A673 (cell line): Measurements from ENCODE around the gene GPR101. TPM values are rescaled to one million over a fixed set of nuclear protein-coding genes. Genes with fewer than 3 reads are reported as not detected.

Experiments used
- BruUV-seq: library from RNA; stranded (reverse); fragments of 400-500 nt; replicated peaks from 2 replicates; lab custom pipeline; 2021; lab: Mats Ljungman, UMichigan
- CTCF ChIA-PET: fragments of 300-600 bp; sonication (Branson Sonifier 250); formaldehyde crosslinking; loops from one replicate; lab custom pipeline; 2022; ENCODE audit warnings: antibody characterized with exemption; lab: Charles Lee
- POLR2A ChIA-PET: fragments of 300-600 bp; sonication (Branson Sonifier 250); formaldehyde crosslinking; loops from one replicate; lab custom pipeline; 2022; ENCODE audit warnings: antibody characterized with exemption; ENCODE audit not compliant: low non-redundant PET; lab: Charles Lee
- DNase-seq: peaks from one replicate; pipeline ENCODE4 v3.0.0-alpha.2; 2015; ENCODE audit warnings: low spot score
- H3K27ac ChIP-seq: fragments of 200-600 bp; sonication (generic); 2 replicates; pipeline ENCODE4 v1.5.1; 2016; ENCODE audit warnings: mixed run types, low read depth, mild to moderate bottlenecking, mixed read lengths, antibody characterized with exemption, low read length; ENCODE audit not compliant: poor library complexity, severe bottlenecking
- H3K27me3 ChIP-seq: fragments of 200-600 bp; sonication (generic); replicated peaks from 2 replicates; pipeline ENCODE4 v1.6.1; 2017; ENCODE audit warnings: mixed run types, low read depth, mild to moderate bottlenecking, mixed read lengths, antibody characterized with exemption, low read length; ENCODE audit not compliant: insufficient read depth, poor library complexity
- H3K36me3 ChIP-seq: fragments of 200-600 bp; sonication (generic); 2 replicates; pipeline ENCODE4 v1.6.1; 2016; ENCODE audit warnings: mixed run types, mild to moderate bottlenecking, mixed read lengths, antibody characterized with exemption, low read length; ENCODE audit not compliant: insufficient read depth, poor library complexity, severe bottlenecking
- H3K4me1 ChIP-seq: fragments of 200-600 bp; sonication (generic); 2 replicates; pipeline ENCODE4 v1.6.1; 2017; ENCODE audit warnings: mixed run types, mild to moderate bottlenecking, mixed read lengths, antibody characterized with exemption, low read length; ENCODE audit not compliant: insufficient read depth, poor library complexity, severe bottlenecking
- H3K4me3 ChIP-seq: fragments of 200-600 bp; sonication (generic); 2 replicates; pipeline ENCODE4 v1.5.1; 2016; ENCODE audit warnings: low read depth, mixed run types, mild to moderate bottlenecking, mixed read lengths, low read length; ENCODE audit not compliant: poor library complexity, severe bottlenecking
- H3K9me3 ChIP-seq: fragments of 200-600 bp; sonication (generic); 2 replicates; pipeline ENCODE4 v1.6.1; 2016; ENCODE audit warnings: mixed run types, low read depth, mild to moderate bottlenecking, mixed read lengths, antibody characterized with exemption, low read length; ENCODE audit not compliant: poor library complexity, severe bottlenecking
- EZH2 ChIP-seq: fragments of 200-600 bp; sonication (generic); IDR thresholded peaks from 2 replicates; pipeline ENCODE4 v1.6.1; 2017; ENCODE audit warnings: borderline replicate concordance, low read depth, mild to moderate bottlenecking, mixed read lengths, antibody characterized with exemption, low read length; ENCODE audit not compliant: poor library complexity, severe bottlenecking
- intact Hi-C: fragments of 100-400 bp; cut with micrococcal nuclease; formaldehyde crosslinking; loops from one replicate; pipeline ENCODE4 v1.10.0; 2022; ENCODE audit not compliant: unreplicated experiment
- total RNA-seq: library from RNA; stranded (reverse); gene quantifications from 2 replicates; pipeline ENCODE4 v1.2.3, GENCODE V29; 2021
- TF ChIP-seq, protein P1 (sequence below): fragments of 300-800, 200-600 bp; sonication (generic); conservative IDR thresholded peaks from 2 replicates; pipeline ENCODE4 v1.5.1; 2017; ENCODE audit warnings: low read depth, mild to moderate bottlenecking, antibody characterized with exemption, low read length, moderate library complexity, mixed read lengths

GPR101 gene
- total RNA-seq, 1 experiment from 2014 or later = not detected

GRCh38 chrX:137058339-137059127, 24.7 kb upstream of the GPR101 start:
- DNase-seq = no peak
- ChIA-PET POLR2A (no interaction called here), CTCF (no interaction called here)
- Histone ChIP-seq H3K9me3 (no peaks in the 10 kb centered on the region), H3K4me3 (no peak overlapping the region), H3K36me3 (no peaks in the 10 kb centered on the region), H3K4me1 (no peaks in the 10 kb centered on the region), H3K27ac (no peak overlapping the region), H3K27me3 (no peaks in the 10 kb centered on the region)
- intact Hi-C loops = no loop called here
- no TSS peak for BruUV-seq
- no peak for TF ChIP-seq EZH2

DNA sequence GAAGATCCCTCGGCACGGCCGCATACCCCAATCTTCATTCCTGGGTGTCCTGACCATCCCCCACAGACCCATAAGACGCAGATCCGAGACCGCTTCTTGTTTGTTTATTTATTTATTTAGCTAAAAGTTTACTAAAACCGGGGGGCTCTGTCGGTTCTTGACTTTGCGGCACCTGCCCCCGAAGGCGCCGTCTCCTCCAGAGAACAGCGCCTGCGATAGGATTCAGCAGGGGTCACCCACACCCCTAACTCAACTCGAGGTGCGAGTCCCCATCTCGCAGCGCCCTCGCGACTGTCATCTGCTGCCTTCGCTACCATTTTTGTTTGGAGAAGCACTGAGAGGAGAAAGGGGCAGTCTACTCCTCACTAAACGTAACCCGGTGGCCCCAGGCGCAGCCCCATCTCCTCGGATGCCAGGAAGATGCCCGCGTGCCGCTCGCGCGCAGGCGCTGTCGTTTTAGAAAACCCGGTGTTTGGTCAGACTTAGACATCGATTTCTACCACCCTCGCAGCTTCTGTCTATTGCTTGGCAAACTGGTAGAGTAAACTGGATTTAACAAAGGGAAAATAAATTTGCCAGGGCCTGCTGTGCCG, 18.9 kb upstream of the GPR101 start:
- TF ChIP-seq, protein P1, sequence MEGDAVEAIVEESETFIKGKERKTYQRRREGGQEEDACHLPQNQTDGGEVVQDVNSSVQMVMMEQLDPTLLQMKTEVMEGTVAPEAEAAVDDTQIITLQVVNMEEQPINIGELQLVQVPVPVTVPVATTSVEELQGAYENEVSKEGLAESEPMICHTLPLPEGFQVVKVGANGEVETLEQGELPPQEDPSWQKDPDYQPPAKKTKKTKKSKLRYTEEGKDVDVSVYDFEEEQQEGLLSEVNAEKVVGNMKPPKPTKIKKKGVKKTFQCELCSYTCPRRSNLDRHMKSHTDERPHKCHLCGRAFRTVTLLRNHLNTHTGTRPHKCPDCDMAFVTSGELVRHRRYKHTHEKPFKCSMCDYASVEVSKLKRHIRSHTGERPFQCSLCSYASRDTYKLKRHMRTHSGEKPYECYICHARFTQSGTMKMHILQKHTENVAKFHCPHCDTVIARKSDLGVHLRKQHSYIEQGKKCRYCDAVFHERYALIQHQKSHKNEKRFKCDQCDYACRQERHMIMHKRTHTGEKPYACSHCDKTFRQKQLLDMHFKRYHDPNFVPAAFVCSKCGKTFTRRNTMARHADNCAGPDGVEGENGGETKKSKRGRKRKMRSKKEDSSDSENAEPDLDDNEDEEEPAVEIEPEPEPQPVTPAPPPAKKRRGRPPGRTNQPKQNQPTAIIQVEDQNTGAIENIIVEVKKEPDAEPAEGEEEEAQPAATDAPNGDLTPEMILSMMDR = no peak; the same call in none of the 2 replicates
- no peak for TF ChIP-seq EZH2
- DNase-seq = no peak
- no peaks in the 10 kb centered on the region for H3K27me3 ChIP-seq
- BruUV-seq = no TSS peak
- peaks cover 3% of the 10 kb centered on the region for H3K4me1 ChIP-seq
- no peaks in the 10 kb centered on the region for H3K36me3 ChIP-seq
- CTCF ChIA-PET = interaction anchor here (0.6 to 0.9 kb wide), 3 partner anchors 100 to 121 kb away, joined by 3 to 4 read pairs (median 3); no protein-coding TSS in a partner anchor
- H3K9me3 ChIP-seq = no peaks in the 10 kb centered on the region
- POLR2A ChIA-PET = no interaction called here
- intact Hi-C loops = loop anchor here (1.0 kb wide), 1 partner anchor 97 kb away; no protein-coding TSS in a partner anchor
- H3K4me3 ChIP-seq = peak overlapping the region; percentile 40
- H3K27ac ChIP-seq = no peak overlapping the region

- H3K4me3 ChIP-seq = peak overlapping the region; percentile 40
- ChIA-PET POLR2A (no interaction called here), CTCF (interaction anchor here (0.6 to 0.9 kb wide), 3 partner anchors 100 to 122 kb away, joined by 3 to 4 read pairs (median 3); no protein-coding TSS in a partner anchor)
- H3K27ac ChIP-seq = no peak overlapping the region
- peak; percentile 81 for DNase-seq
- no peak for TF ChIP-seq EZH2
- TF ChIP-seq, protein P1 = peak; percentile 96
- no peaks in the 10 kb centered on the region for H3K9me3 ChIP-seq
- H3K27me3 ChIP-seq = no peaks in the 10 kb centered on the region
- H3K4me1 ChIP-seq = peaks cover 3% of the 10 kb centered on the region
- intact Hi-C loops = loop anchor here (1.0 kb wide), 1 partner anchor 97 kb away; no protein-coding TSS in a partner anchor
- no TSS peak for BruUV-seq
- H3K36me3 ChIP-seq = no peaks in the 10 kb centered on the region
Observed at GRCh38 chrX:137051978-137052642, 18.3 kb upstream of the GPR101 start.
